ENCODE measurements around the gene KLHL29. TPM values are rescaled to one million over a fixed set of nuclear protein-coding genes. Genes with fewer than 3 reads are reported as not detected.
A peak's percentile ranks its signal among the peaks of the same experiment; 100 is the strongest.

KLHL29 gene
- total RNA-seq, 1 experiment from 2014 or later = 34.1 TPM

- H3K27me3 ChIP-seq = no peaks in the 10 kb centered on the region
- DNase-seq = no peak
- peaks cover 30% of the 10 kb centered on the region for H3K4me1 ChIP-seq
- 0 out of 2 replicates have a peak, but pooled peaks cover 9% of the 10 kb centered on the region for H3K36me3 ChIP-seq
- no peak overlapping the region for H3K27ac ChIP-seq
- H3K9me3 ChIP-seq (replicated peaks) = no peaks in the 10 kb centered on the region
- H3K4me3 ChIP-seq = no peak overlapping the region
Measured at GRCh38 chr2:23449831-23450331, 64.9 kb downstream of the KLHL29 start.

GRCh38 chr2:23452372-23452771 is 67.4 kb downstream of the KLHL29 start:
- Histone ChIP-seq H3K36me3 (0 out of 2 replicates have a peak, but pooled peaks cover 9% of the 10 kb centered on the region), H3K4me1 (peaks cover 16% of the 10 kb centered on the region), H3K9me3 (replicated peaks) (no peaks in the 10 kb centered on the region), H3K27ac (peak overlapping the region; percentile 62), H3K4me3 (no peak overlapping the region), H3K27me3 (no peaks in the 10 kb centered on the region)
- DNase-seq = peak in 1 of 2 experiments; percentile 40

GRCh38 chr2:23452853-23453420 is 68.0 kb downstream of the KLHL29 start:
- Histone ChIP-seq H3K27ac (peak overlapping the region; percentile 62), H3K9me3 (replicated peaks) (no peaks in the 10 kb centered on the region), H3K36me3 (0 out of 2 replicates have a peak, but pooled peaks cover 9% of the 10 kb centered on the region), H3K4me1 (peaks cover 16% of the 10 kb centered on the region), H3K27me3 (no peaks in the 10 kb centered on the region), H3K4me3 (peak overlapping the region; percentile 18)
- peak; percentile 67 to 85 for DNase-seq

- Histone ChIP-seq H3K9me3 (replicated peaks) (no peaks in the 10 kb centered on the region), H3K4me1 (peaks cover 16% of the 10 kb centered on the region), H3K27ac (peak overlapping the region; percentile 62), H3K4me3 (peak overlapping the region; percentile 18), H3K36me3 (0 out of 2 replicates have a peak, but pooled peaks cover 6% of the 10 kb centered on the region), H3K27me3 (no peaks in the 10 kb centered on the region)
- DNase-seq = no peak
Measured at GRCh38 chr2:23453432-23453831, 68.5 kb downstream of the KLHL29 start.

- Histone ChIP-seq H3K4me3 (no peak overlapping the region), H3K36me3 (0 out of 2 replicates have a peak, but pooled peaks cover 6% of the 10 kb centered on the region), H3K9me3 (replicated peaks) (no peaks in the 10 kb centered on the region), H3K27ac (no peak overlapping the region), H3K27me3 (no peaks in the 10 kb centered on the region), H3K4me1 (peaks cover 16% of the 10 kb centered on the region)
- DNase-seq = no peak
Measured at GRCh38 chr2:23453836-23454460, 69.0 kb downstream of the KLHL29 start.

- DNase-seq = no peak
- Histone ChIP-seq H3K36me3 (0 out of 2 replicates have a peak, but pooled peaks cover 4% of the 10 kb centered on the region), H3K9me3 (replicated peaks) (no peaks in the 10 kb centered on the region), H3K27me3 (no peaks in the 10 kb centered on the region), H3K27ac (no peak overlapping the region), H3K4me1 (peaks cover 16% of the 10 kb centered on the region), H3K4me3 (no peak overlapping the region)
Measured at GRCh38 chr2:23454501-23455120, 69.6 kb downstream of the KLHL29 start.

GRCh38 chr2:23456396-23456795 is 71.4 kb downstream of the KLHL29 start:
- Histone ChIP-seq H3K9me3 (replicated peaks) (no peaks in the 10 kb centered on the region), H3K4me3 (no peak overlapping the region), H3K4me1 (peaks cover 16% of the 10 kb centered on the region), H3K27me3 (no peaks in the 10 kb centered on the region), H3K27ac (no peak overlapping the region), H3K36me3 (no peaks in the 10 kb centered on the region)
- no peak for DNase-seq

- Histone ChIP-seq H3K9me3 (replicated peaks) (no peaks in the 10 kb centered on the region), H3K27ac (no peak overlapping the region), H3K27me3 (no peaks in the 10 kb centered on the region), H3K4me1 (peaks cover 16% of the 10 kb centered on the region), H3K36me3 (no peaks in the 10 kb centered on the region), H3K4me3 (no peak overlapping the region)
- DNase-seq = no peak
Measured at GRCh38 chr2:23456881-23457760, 72.1 kb downstream of the KLHL29 start.

- H3K27ac ChIP-seq = no peak overlapping the region
- H3K36me3 ChIP-seq = no peaks in the 10 kb centered on the region
- no peak overlapping the region for H3K4me3 ChIP-seq
- H3K9me3 ChIP-seq (replicated peaks) = no peaks in the 10 kb centered on the region
- DNase-seq = no peak
- peaks cover 8% of the 10 kb centered on the region for H3K4me1 ChIP-seq
- no peaks in the 10 kb centered on the region for H3K27me3 ChIP-seq
Measured at GRCh38 chr2:23457990-23458682, 73.2 kb downstream of the KLHL29 start.

GRCh38 chr2:23459032-23459431 is 74.1 kb downstream of the KLHL29 start:
- H3K4me1 ChIP-seq = no peaks in the 10 kb centered on the region
- no peak overlapping the region for H3K4me3 ChIP-seq
- H3K27ac ChIP-seq = no peak overlapping the region
- DNase-seq = no peak
- H3K27me3 ChIP-seq = no peaks in the 10 kb centered on the region
- H3K36me3 ChIP-seq = no peaks in the 10 kb centered on the region
- H3K9me3 ChIP-seq (replicated peaks) = no peaks in the 10 kb centered on the region

- Histone ChIP-seq H3K4me1 (no peaks in the 10 kb centered on the region), H3K4me3 (no peak overlapping the region), H3K27me3 (no peaks in the 10 kb centered on the region), H3K36me3 (no peaks in the 10 kb centered on the region), H3K9me3 (replicated peaks) (no peaks in the 10 kb centered on the region), H3K27ac (no peak overlapping the region)
- peak in 1 of 2 experiments; percentile 63 for DNase-seq
Measured at GRCh38 chr2:23460228-23460627, 75.2 kb downstream of the KLHL29 start.

GRCh38 chr2:23460993-23461392 is 76.0 kb downstream of the KLHL29 start:
- no peaks in the 10 kb centered on the region for H3K9me3 ChIP-seq (replicated peaks)
- no peaks in the 10 kb centered on the region for H3K4me1 ChIP-seq
- H3K27ac ChIP-seq = no peak overlapping the region
- 0 out of 2 replicates have a peak, but pooled peaks cover 3% of the 10 kb centered on the region for H3K36me3 ChIP-seq
- DNase-seq = peak in 1 of 2 experiments; percentile 46
- no peaks in the 10 kb centered on the region for H3K27me3 ChIP-seq
- no peak overlapping the region for H3K4me3 ChIP-seq

GRCh38 chr2:23464156-23464555 is 79.2 kb downstream of the KLHL29 start:
- peaks cover 17% of the 10 kb centered on the region for H3K36me3 ChIP-seq
- H3K4me1 ChIP-seq = no peaks in the 10 kb centered on the region
- no peaks in the 10 kb centered on the region for H3K9me3 ChIP-seq (replicated peaks)
- H3K4me3 ChIP-seq = no peak overlapping the region
- no peaks in the 10 kb centered on the region for H3K27me3 ChIP-seq
- no peak for DNase-seq
- no peak overlapping the region for H3K27ac ChIP-seq
